Non-pigmented ciliary epithelial cell (primary cell): Measurements from ENCODE around the gene ZNF514.
"Not testable (repeated sequence)": the region's sequence is repeated elsewhere in the genome, so short reads cannot be mapped to it uniquely, and the experiment has no call there.

Experiments used
- DNase-seq: peaks from one replicate; pipeline ENCODE4 v3.0.0-alpha.2; 2010; ENCODE audit warnings: low read depth

Gene ZNF514

DNA sequence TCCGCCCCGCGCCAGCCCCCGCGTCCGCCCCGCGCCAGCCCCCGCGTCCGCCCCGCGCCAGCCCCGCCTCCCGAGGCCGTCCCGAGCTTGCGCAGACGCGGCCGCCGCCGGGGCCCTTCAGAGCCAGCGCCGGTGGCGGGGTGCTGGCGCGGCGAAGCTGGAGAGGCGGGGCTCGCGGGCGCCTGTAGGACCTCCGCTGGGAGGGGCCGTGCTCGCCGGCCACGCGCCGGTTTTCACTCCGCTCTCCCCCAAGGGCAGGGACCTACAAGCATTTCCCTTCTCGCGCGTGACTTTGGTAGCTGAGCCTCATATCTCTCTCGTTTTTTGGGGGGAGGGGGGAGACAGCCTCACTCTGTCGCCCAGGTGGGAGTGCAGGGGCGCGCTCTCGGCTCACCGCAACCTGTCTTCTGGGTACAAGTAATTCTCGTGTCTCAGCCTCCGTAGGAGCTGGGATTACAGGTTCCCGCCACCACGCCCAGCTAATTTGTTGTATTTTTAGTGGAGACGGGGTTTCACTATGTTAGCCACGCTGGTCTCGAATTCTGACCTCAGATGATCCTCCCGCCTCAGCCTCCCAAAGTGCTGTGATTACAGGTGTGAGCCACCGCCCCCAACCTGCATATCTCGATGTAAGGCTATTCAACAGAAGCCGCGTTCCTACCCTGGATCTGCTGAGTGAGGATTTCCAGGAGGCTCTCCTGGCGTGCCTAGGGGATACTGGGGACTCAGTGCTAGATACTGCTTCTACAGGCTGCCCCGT lies at the start of gene ZNF514:
Gene ZNF514, minus strand, starts transcription at position 159 of the 760 bp plus-strand sequence. CDS start 6,595 bp downstream, outside the sequence.
- DNase-seq = peak; percentile 31

GRCh38 chr2:95208106-95208505 lies 48.5 kb upstream of the ZNF514 start:
- DNase-seq = no peak

- peak; percentile 44 for DNase-seq
These were observed 47.7 kb upstream of the ZNF514 start, which contains the start of gene ZNF892 for GRCh38 chr2:95207111-95207961. Gene ZNF892, plus strand, starts transcription at chr2:95207521. Its CDS starts 295 bp downstream, at chr2:95207816.

- no peak for DNase-seq
These were observed 46.4 kb upstream of the ZNF514 start for GRCh38 chr2:95206096-95206495.

- DNase-seq = no peak
These were observed 44.7 kb upstream of the ZNF514 start for GRCh38 chr2:95204396-95204795.

GRCh38 chr2:95203911-95204310 lies 44.3 kb upstream of the ZNF514 start:
- DNase-seq = no peak

- not testable (repeated sequence) for DNase-seq
These were observed 33.3 kb upstream of the ZNF514 start for GRCh38 chr2:95192956-95193355.

DNA sequence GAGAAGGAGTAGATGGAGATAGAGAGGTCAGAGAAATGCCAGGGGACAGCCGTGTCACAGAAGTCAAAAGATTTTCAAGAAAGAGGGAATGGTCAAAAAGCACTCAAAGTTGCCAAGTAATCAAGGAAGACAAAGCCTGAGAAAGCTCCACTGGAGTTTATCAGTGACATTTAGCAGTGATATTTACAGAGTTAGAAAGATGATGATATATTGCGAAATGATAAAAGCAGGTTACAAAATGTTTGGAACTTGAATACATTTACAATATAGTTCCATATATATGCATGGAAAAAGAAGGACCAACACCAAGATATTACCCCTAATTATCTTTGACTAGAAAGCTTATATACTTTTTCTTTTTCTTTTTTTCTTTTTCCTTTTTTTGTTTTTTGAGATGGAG lies 26.3 kb upstream of the ZNF514 start:
- DNase-seq = no peak

DNA sequence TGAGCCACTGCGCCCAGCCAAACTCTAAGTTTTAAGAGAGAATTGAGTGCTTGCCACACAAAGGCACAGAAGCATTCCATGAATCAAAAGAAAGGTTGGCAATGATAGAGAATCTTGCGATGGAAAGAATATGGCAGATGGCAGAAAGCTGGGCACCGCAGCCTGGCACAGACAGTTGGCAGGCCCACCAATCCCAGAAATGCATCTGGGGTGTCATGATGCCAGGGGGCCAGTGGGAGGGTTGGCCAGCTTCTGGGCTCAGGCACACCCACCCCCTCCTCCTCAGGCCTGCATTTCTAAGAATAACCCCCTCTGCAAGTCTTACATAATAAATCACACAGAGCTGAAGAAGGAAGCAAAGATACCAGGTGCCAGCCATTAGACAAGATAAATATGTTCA lies 25.5 kb upstream of the ZNF514 start:
- DNase-seq = no peak

DNA sequence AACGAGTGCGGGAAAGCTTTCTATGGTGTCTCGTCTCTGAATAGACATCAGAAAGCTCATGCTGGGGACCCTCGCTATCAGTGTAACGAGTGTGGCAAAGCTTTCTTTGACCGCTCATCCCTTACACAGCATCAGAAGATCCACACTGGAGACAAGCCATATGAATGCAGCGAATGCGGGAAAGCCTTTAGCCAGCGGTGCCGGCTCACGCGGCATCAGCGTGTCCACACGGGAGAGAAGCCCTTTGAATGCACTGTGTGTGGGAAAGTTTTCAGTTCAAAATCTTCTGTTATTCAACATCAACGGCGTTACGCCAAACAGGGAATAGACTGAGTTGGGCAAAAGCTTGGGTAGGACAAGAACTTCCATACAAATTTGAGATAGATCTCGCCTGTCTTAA lies 22.1 kb upstream of the ZNF514 start:
- no peak for DNase-seq

DNA sequence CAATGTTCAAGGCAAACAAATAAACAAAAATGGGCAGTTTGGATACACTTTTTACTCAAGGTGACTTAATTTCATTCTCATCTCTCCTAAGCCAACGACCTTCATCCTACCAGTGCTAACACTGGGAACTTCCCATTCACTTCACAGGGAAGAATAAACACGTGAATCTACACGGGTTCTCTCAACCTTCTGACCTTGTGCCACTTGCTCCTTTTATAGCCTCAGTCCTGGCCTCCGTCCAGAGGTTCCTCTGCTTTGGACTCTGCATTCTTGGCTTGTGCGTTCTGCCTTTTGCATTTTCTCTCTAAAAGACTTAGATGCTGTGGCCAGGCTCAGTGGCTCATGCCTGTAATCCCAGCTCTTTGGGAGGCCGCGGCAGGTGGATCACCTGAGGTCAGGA lies 19.8 kb upstream of the ZNF514 start:
- no peak for DNase-seq

GRCh38 chr2:95174031-95174542 lies 14.4 kb upstream of the ZNF514 start:
- DNase-seq = no peak

DNA sequence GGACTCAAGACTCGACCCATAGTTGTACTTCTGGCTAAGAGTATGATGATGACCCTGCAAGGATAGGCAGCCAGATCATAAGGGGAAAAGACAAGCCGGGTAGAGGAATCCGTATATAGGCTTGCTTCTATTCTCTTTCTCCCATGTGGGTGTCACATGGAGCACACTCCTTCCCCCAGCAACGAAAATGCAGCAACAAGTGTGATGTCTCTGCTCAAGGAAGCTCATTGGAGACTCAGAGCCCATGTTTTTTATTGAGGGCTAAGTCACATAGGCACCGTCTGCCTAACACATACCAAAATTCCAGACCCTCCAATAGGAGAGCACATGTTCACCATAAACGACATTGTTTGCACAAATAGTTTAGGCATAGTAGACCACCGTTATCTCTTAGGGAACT lies 12.3 kb upstream of the ZNF514 start:
- no peak for DNase-seq

- no peak for DNase-seq
These were observed 6.6 kb upstream of the ZNF514 start for GRCh38 chr2:95166065-95166763.

DNA sequence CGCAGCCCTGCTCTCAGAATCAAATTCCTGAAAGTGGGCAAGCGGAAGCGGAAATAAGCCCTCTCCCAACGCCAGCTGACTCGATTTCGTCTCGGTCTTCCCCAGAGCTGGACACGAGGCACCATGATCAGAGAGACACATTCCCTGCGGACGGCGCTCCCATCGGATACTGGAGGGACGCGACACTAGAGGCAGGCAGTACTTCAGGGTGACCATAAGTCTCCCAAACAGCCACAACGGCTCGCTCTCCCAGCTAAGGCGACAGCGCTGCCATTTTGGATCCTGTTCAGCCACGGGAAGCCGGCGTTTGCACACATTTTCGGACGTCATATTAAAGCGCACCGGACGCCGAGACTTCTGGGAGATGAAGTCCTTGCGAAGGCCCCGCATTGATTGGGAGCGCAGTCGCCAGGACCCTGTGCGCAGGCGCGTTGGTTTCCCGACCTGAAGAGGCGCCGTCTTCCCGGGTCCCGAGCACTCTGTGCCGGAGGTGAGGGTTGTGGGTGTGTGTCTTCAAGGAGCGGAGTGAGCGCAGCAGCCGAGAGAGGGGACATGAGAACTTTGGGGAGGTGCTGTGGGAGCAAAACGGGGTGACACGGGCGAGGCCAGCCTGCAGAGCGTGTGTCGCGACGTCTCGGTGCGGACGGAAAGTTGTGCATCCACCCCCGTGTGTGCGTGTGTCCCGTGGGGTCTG lies 5.9 kb upstream of the ZNF514 start, which contains the start of gene ZNF2:
Gene ZNF2, plus strand, starts transcription at position 439 of the 694 bp plus-strand sequence. CDS start 10,418 bp downstream, outside the sequence.
- peak; percentile 89 for DNase-seq

GRCh38 chr2:95165030-95165370 lies 5.4 kb upstream of the ZNF514 start:
- no peak for DNase-seq

- DNase-seq = no peak
These were observed 593 bp downstream of the ZNF514 start for GRCh38 chr2:95158891-95159619.

GRCh38 chr2:95158441-95158840 lies 1.2 kb downstream of the ZNF514 start:
- DNase-seq = no peak

GRCh38 chr2:95149397-95149984 lies 10.2 kb downstream of the ZNF514 start:
- no peak for DNase-seq

DNA sequence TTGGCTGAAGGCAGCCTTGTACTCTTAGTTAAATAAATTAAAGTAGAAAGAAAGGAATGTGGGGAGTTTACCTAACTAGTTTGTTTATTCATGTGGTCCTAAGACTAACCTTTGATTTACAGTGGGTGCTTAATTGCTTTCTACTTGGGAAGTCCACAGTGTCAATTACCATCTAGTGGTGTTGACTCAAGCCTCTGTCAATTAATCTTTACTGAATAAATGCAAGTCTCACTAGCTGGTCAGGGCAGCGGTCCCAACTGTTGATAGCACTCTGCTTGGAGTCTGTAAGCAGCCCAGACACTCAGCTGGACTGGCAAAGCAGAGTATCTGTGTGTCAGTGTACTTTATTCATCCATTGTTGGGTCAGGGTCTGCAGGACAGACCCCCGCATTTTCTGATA lies 15.8 kb downstream of the ZNF514 start:
- no peak for DNase-seq

GRCh38 chr2:95138702-95139101 lies 20.9 kb downstream of the ZNF514 start:
- no peak for DNase-seq
